Measurements from ENCODE around the gene CRLF3.

- TF ChIP-seq CTCF (IDR thresholded peaks at IDR 0.05) (no peak), POLR2AphosphoS5 (IDR thresholded peaks at IDR 0.05; ENCODE audit: low read depth, low read length) (no peak), TCF7L2 (IDR thresholded peaks at IDR 0.05; ENCODE audit: low read depth, low read length) (no peak)
Observed at GRCh38 chr17:30808785-30809286, 15.7 kb downstream of the CRLF3 start.

Data from Panc1 (cell line).